Measurements from ENCODE around the gene CCDC107.

CCDC107 gene

GRCh38 chr9:35664531-35665470 lies 6.7 kb downstream of the CCDC107 start, which contains the start of gene ARHGEF39:
TSS of gene ARHGEF39 (minus strand) at chr9:35665195. CDS start at chr9:35665169, 26 bp downstream.
- peak; percentile 75 for DNase-seq

- no peak for DNase-seq
Measured at GRCh38 chr9:35665471-35665818, 7.4 kb downstream of the CCDC107 start.

GRCh38 chr9:35666045-35666444 lies 8.0 kb downstream of the CCDC107 start:
- DNase-seq, result peak; percentile 5

GRCh38 chr9:35666549-35666948 lies 8.5 kb downstream of the CCDC107 start:
- DNase-seq, result no peak

GRCh38 chr9:35667939-35668338 lies 9.8 kb downstream of the CCDC107 start:
- DNase-seq, result no peak

GRCh38 chr9:35669331-35670145 lies 11.4 kb downstream of the CCDC107 start:
- peak; percentile 68 for DNase-seq

GRCh38 chr9:35673132-35674024 lies 15.3 kb downstream of the CCDC107 start, which contains the start of gene CA9:
TSS of gene CA9 (plus strand) at chr9:35673928. CDS start at chr9:35673960, 32 bp downstream.
- DNase-seq, result no peak

- no peak for DNase-seq
Measured at GRCh38 chr9:35674025-35674361, 15.9 kb downstream of the CCDC107 start.

GRCh38 chr9:35675204-35675603 lies 17.1 kb downstream of the CCDC107 start:
- DNase-seq, result no peak

GRCh38 chr9:35675732-35676392 lies 17.8 kb downstream of the CCDC107 start:
- DNase-seq, result no peak

- no peak for DNase-seq
Measured at GRCh38 chr9:35679091-35679490, 21.0 kb downstream of the CCDC107 start.

GRCh38 chr9:35679766-35680330 lies 21.8 kb downstream of the CCDC107 start:
- DNase-seq, result no peak

- DNase-seq, result no peak
Measured at GRCh38 chr9:35680331-35681105, 22.4 kb downstream of the CCDC107 start.

- DNase-seq, result no peak
Measured at GRCh38 chr9:35681341-35682002, 23.4 kb downstream of the CCDC107 start.

- no peak for DNase-seq
Measured at GRCh38 chr9:35682051-35682450, 24.0 kb downstream of the CCDC107 start.

- DNase-seq, result no peak
Measured at GRCh38 chr9:35682520-35683315, 24.6 kb downstream of the CCDC107 start.

- DNase-seq, result no peak
Measured at GRCh38 chr9:35683323-35683722, 25.2 kb downstream of the CCDC107 start.

GRCh38 chr9:35684921-35685320 lies 26.8 kb downstream of the CCDC107 start:
- no peak for DNase-seq

- DNase-seq, result no peak
Measured at GRCh38 chr9:35685506-35685905, 27.4 kb downstream of the CCDC107 start.
